PC-9 (cell line): ENCODE results near the gene C3orf49. TPM values are rescaled to one million over a fixed set of nuclear protein-coding genes. Genes with fewer than 3 reads are reported as not detected.

ENCODE experiments used
- Bru-seq: library from RNA; stranded (reverse); fragments of 400-500 nt; gene quantifications from one replicate; lab custom pipeline; 2021; lab: Mats Ljungman, UMichigan
- BruChase-seq, 2 experiments: library from RNA; stranded (reverse); fragments of 400-500 nt; gene quantifications; one replicate each; lab custom pipeline; 2021; lab: Mats Ljungman, UMichigan
- BruUV-seq: library from RNA; stranded (reverse); fragments of 400-500 nt; replicated peaks from 2 replicates; lab custom pipeline; 2021; lab: Mats Ljungman, UMichigan
- CTCF ChIA-PET: fragments of 300-600 bp; sonication (Branson Sonifier 250); formaldehyde crosslinking; loops from one replicate; lab custom pipeline; 2022; ENCODE audit warnings: antibody characterized with exemption; lab: Charles Lee
- POLR2A ChIA-PET: fragments of 300-600 bp; sonication (Branson Sonifier 250); formaldehyde crosslinking; loops from one replicate; lab custom pipeline; 2022; ENCODE audit warnings: antibody characterized with exemption; ENCODE audit not compliant: unreplicated experiment; lab: Charles Lee
- DNase-seq, 2 experiments: peaks; one replicate each; pipeline versions ENCODE4 v3.0.0 to v3.0.0-alpha.2; 2015 to 2022; ENCODE audit warnings: mixed read lengths in 1 of 2
- H2AFZ ChIP-seq: fragments of 200-600 bp; sonication (generic); 2 replicates; pipeline ENCODE4 v1.8.1; 2017; ENCODE audit warnings: antibody characterized with exemption
- H3F3A ChIP-seq: fragments of 200-600 bp; sonication (generic); 2 replicates; pipeline ENCODE4 v1.8.1; 2017; ENCODE audit warnings: antibody characterized with exemption, mild to moderate bottlenecking, low read depth; ENCODE audit not compliant: insufficient read depth
- H3K27ac ChIP-seq: fragments of 200-600 bp; sonication (generic); 2 replicates; pipeline ENCODE4 v1.6.1; 2016; ENCODE audit warnings: mixed run types
- H3K27me3 ChIP-seq: fragments of 200-600 bp; sonication (generic); 2 replicates; pipeline ENCODE4 v1.6.1; 2016; ENCODE audit warnings: low read depth, mixed run types; ENCODE audit not compliant: insufficient read depth
- H3K36me3 ChIP-seq: fragments of 200-600 bp; sonication (generic); 2 replicates; pipeline ENCODE4 v1.6.1; 2016; ENCODE audit warnings: low read depth, mixed run types
- H3K4me1 ChIP-seq: fragments of 200-600 bp; sonication (generic); replicated peaks from 2 replicates; pipeline ENCODE4 v1.6.1; 2016; ENCODE audit warnings: mixed run types; ENCODE audit not compliant: insufficient read depth
- H3K4me2 ChIP-seq: fragments of 200-600 bp; sonication (generic); 2 replicates; pipeline ENCODE4 v1.6.1; 2017; ENCODE audit warnings: mixed run types
- H3K4me3 ChIP-seq: fragments of 200-600 bp; sonication (generic); 2 replicates; pipeline ENCODE4 v1.6.1; 2016; ENCODE audit warnings: mixed run types
- H3K79me2 ChIP-seq: fragments of 200-600 bp; sonication (generic); 2 replicates; pipeline ENCODE4 v1.6.1; 2017; ENCODE audit warnings: low read depth, mixed run types
- H3K9me2 ChIP-seq: fragments of 200-600 bp; sonication (generic); 2 replicates; pipeline ENCODE4 v1.8.1; 2017; ENCODE audit warnings: mild to moderate bottlenecking; ENCODE audit not compliant: insufficient read depth
- H3K9me3 ChIP-seq: fragments of 200-600 bp; sonication (generic); 2 replicates; pipeline ENCODE4 v1.8.1; 2016; ENCODE audit warnings: low read depth; ENCODE audit not compliant: insufficient read depth
- H4K20me1 ChIP-seq: fragments of 200-600 bp; sonication (generic); 2 replicates; pipeline ENCODE4 v1.8.1; 2017; ENCODE audit not compliant: insufficient read depth
- EZH2 ChIP-seq: fragments of 200-600 bp; sonication (generic); IDR thresholded peaks from 2 replicates; pipeline ENCODE4 v1.8.0; 2017; ENCODE audit warnings: antibody characterized with exemption, low read depth
- intact Hi-C: fragments of 100-400 bp; cut with micrococcal nuclease; formaldehyde crosslinking; loops from one replicate; pipeline ENCODE4 v1.10.0; 2022; ENCODE audit not compliant: unreplicated experiment
- long read RNA-seq: library from polyadenylated mRNA; stranded (forward); transcript quantifications from one replicate; pipeline ENCODE4 v2.0.0, GENCODE V29; 2022
- total RNA-seq: library from RNA; stranded (reverse); gene quantifications from 2 replicates; pipeline ENCODE4 v1.2.3, GENCODE V29; 2021
- TF ChIP-seq, protein P1 (sequence below): fragments of 200-600 bp; sonication (generic); conservative IDR thresholded peaks from 2 replicates; pipeline ENCODE4 v1.6.1; 2017; ENCODE audit warnings: mixed run types, antibody characterized with exemption, mild to moderate bottlenecking, moderate library complexity

C3orf49 gene
- total RNA-seq (not detected in 2 replicates), Bru-seq, nascent RNA (not detected), BruChase-seq, experiment 1, labeled RNA remaining after a 2-hour chase (not detected), BruChase-seq, experiment 2, labeled RNA remaining after a 6-hour chase (not detected)
- long read RNA-seq: 0 reads

GRCh38 chr3:63819151-63819398 is at the start of gene C3orf49:
Gene C3orf49 (plus strand): TSS chr3:63819299. CDS start chr3:63819472, 173 bp downstream.
- Histone ChIP-seq H3K4me3 (no peak within 1 kb of the TSS), H3K4me1 (no peaks in the 10 kb centered on the region), H3K4me2 (no peak within 1 kb of the TSS), H3K9me2 (no peaks in the 10 kb centered on the region), H2AFZ (no peak within 1 kb of the TSS), H3K79me2 (no peaks in the 10 kb centered on the region), H3K27me3 (no peaks in the 10 kb centered on the region), H4K20me1 (no peaks in the 10 kb centered on the region), H3F3A (no peaks in the 10 kb centered on the region), H3K27ac (no peak within 1 kb of the TSS), H3K36me3 (no peaks in the 10 kb centered on the region), H3K9me3 (no peaks in the 10 kb centered on the region)
- DNase-seq: no peak
- ChIA-PET CTCF (interaction anchor here (0.6 kb wide), 1 partner anchor 1853 kb away, joined by 3 read pairs; no protein-coding TSS in a partner anchor), POLR2A (no interaction called here)
- TF ChIP-seq, protein P1, sequence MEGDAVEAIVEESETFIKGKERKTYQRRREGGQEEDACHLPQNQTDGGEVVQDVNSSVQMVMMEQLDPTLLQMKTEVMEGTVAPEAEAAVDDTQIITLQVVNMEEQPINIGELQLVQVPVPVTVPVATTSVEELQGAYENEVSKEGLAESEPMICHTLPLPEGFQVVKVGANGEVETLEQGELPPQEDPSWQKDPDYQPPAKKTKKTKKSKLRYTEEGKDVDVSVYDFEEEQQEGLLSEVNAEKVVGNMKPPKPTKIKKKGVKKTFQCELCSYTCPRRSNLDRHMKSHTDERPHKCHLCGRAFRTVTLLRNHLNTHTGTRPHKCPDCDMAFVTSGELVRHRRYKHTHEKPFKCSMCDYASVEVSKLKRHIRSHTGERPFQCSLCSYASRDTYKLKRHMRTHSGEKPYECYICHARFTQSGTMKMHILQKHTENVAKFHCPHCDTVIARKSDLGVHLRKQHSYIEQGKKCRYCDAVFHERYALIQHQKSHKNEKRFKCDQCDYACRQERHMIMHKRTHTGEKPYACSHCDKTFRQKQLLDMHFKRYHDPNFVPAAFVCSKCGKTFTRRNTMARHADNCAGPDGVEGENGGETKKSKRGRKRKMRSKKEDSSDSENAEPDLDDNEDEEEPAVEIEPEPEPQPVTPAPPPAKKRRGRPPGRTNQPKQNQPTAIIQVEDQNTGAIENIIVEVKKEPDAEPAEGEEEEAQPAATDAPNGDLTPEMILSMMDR: no peak
- TF ChIP-seq EZH2: no peak
- intact Hi-C loops: loop anchor here (5.0 to 10.0 kb wide), 2 partner anchors 173 to 1154 kb away; no protein-coding TSS in a partner anchor
- no TSS peak for BruUV-seq

GRCh38 chr3:63774781-63775180 is 44.3 kb upstream of the C3orf49 start:
- Histone ChIP-seq H3K9me3 (no peaks in the 10 kb centered on the region), H3K4me2 (no peak overlapping the region), H4K20me1 (no peaks in the 10 kb centered on the region), H2AFZ (no peak overlapping the region), H3K79me2 (no peaks in the 10 kb centered on the region), H3K27me3 (0 out of 2 replicates have a peak, but pooled peaks cover 8% of the 10 kb centered on the region), H3K4me1 (no peaks in the 10 kb centered on the region), H3K9me2 (no peaks in the 10 kb centered on the region), H3F3A (no peaks in the 10 kb centered on the region), H3K36me3 (no peaks in the 10 kb centered on the region), H3K27ac (no peak overlapping the region), H3K4me3 (no peak overlapping the region)
- no TSS peak for BruUV-seq
- DNase-seq: no peak
- ChIA-PET CTCF (no interaction called here), POLR2A (no interaction called here)
- TF ChIP-seq, protein P1: no peak
- no peak for TF ChIP-seq EZH2
- intact Hi-C loops: no loop called here

- no peaks in the 10 kb centered on the region for H3K4me1 ChIP-seq
- 0 out of 2 replicates have a peak, but pooled peaks cover 5% of the 10 kb centered on the region for H3K27me3 ChIP-seq
- H3K4me3 ChIP-seq: no peak overlapping the region
- CTCF ChIA-PET: no interaction called here
- no peak overlapping the region for H3K4me2 ChIP-seq
- H3K27ac ChIP-seq: no peak overlapping the region
- H2AFZ ChIP-seq: no peak overlapping the region
- no peaks in the 10 kb centered on the region for H3K36me3 ChIP-seq
- intact Hi-C loops: no loop called here
- no peaks in the 10 kb centered on the region for H3K9me2 ChIP-seq
- POLR2A ChIA-PET: no interaction called here
- no peak for DNase-seq
- no peak for TF ChIP-seq EZH2
- TF ChIP-seq, protein P1: no peak
- H4K20me1 ChIP-seq: no peaks in the 10 kb centered on the region
- no peaks in the 10 kb centered on the region for H3K79me2 ChIP-seq
- no peaks in the 10 kb centered on the region for H3F3A ChIP-seq
- H3K9me3 ChIP-seq: no peaks in the 10 kb centered on the region
- no TSS peak for BruUV-seq
Measured at GRCh38 chr3:63779227-63779626, 39.9 kb upstream of the C3orf49 start.
